ENCODE measurements around the gene HIF3A.

HIF3A gene

GRCh38 chr19:46296202-46296480 is 701 bp upstream of the HIF3A start:
- no peaks in the 10 kb centered on the region for H3K9me3 ChIP-seq (ENCODE audit: low read length)
- no peak overlapping the region for H3K4me3 ChIP-seq (ENCODE audit: low read depth in 1 of 2, low read length in 2 of 2)
- no peak overlapping the region for H3K27ac ChIP-seq (ENCODE audit: low read depth, low read length)
- no peaks in the 10 kb centered on the region for H3K27me3 ChIP-seq (ENCODE audit: control insufficient read depth in 1 of 2, insufficient read depth in 2 of 2, low read length in 2 of 2)
- H3K4me1 ChIP-seq (ENCODE audit: insufficient read depth, low read length) = peaks cover 33% of the 10 kb centered on the region
- H3K9ac ChIP-seq (ENCODE audit: low read length) = no peak overlapping the region
- H3K36me3 ChIP-seq (ENCODE audit: insufficient read depth, low read length) = no peaks in the 10 kb centered on the region

- Histone ChIP-seq H3K27ac (ENCODE audit: low read depth, low read length) (peak overlapping the region; percentile 97), H3K9ac (ENCODE audit: low read length) (peak overlapping the region; percentile 53), H3K4me3 (ENCODE audit: low read depth in 1 of 2, low read length in 2 of 2) (peak overlapping the region; percentile 44 to 81), H3K27me3 (ENCODE audit: control insufficient read depth in 1 of 2, insufficient read depth in 2 of 2, low read length in 2 of 2) (no peaks in the 10 kb centered on the region), H3K36me3 (ENCODE audit: insufficient read depth, low read length) (no peaks in the 10 kb centered on the region), H3K9me3 (ENCODE audit: low read length) (no peaks in the 10 kb centered on the region), H3K4me1 (ENCODE audit: insufficient read depth, low read length) (peaks cover 42% of the 10 kb centered on the region)
Observed at GRCh38 chr19:46297700-46298478, 1.0 kb downstream of the HIF3A start.

GRCh38 chr19:46298479-46299003 is 1.7 kb downstream of the HIF3A start:
- no peaks in the 10 kb centered on the region for H3K36me3 ChIP-seq (ENCODE audit: insufficient read depth, low read length)
- no peaks in the 10 kb centered on the region for H3K27me3 ChIP-seq (ENCODE audit: control insufficient read depth in 1 of 2, insufficient read depth in 2 of 2, low read length in 2 of 2)
- H3K27ac ChIP-seq (ENCODE audit: low read depth, low read length) = peak overlapping the region; percentile 97
- H3K9ac ChIP-seq (ENCODE audit: low read length) = peak overlapping the region; percentile 49
- no peaks in the 10 kb centered on the region for H3K9me3 ChIP-seq (ENCODE audit: low read length)
- H3K4me1 ChIP-seq (ENCODE audit: insufficient read depth, low read length) = peaks cover 49% of the 10 kb centered on the region
- H3K4me3 ChIP-seq (ENCODE audit: low read depth in 1 of 2, low read length in 2 of 2) = peak overlapping the region; percentile 44 to 81

- Histone ChIP-seq H3K4me3 (ENCODE audit: low read depth in 1 of 2, low read length in 2 of 2) (peak overlapping the region; percentile 44 to 81), H3K27ac (ENCODE audit: low read depth, low read length) (peak overlapping the region; percentile 97), H3K27me3 (ENCODE audit: control insufficient read depth in 1 of 2, insufficient read depth in 2 of 2, low read length in 2 of 2) (no peaks in the 10 kb centered on the region), H3K36me3 (ENCODE audit: insufficient read depth, low read length) (peaks cover 3% of the 10 kb centered on the region), H3K9ac (ENCODE audit: low read length) (peak overlapping the region; percentile 49), H3K4me1 (ENCODE audit: insufficient read depth, low read length) (peaks cover 52% of the 10 kb centered on the region), H3K9me3 (ENCODE audit: low read length) (no peaks in the 10 kb centered on the region)
Observed at GRCh38 chr19:46299004-46299509, 2.2 kb downstream of the HIF3A start.

- H3K4me1 ChIP-seq (ENCODE audit: insufficient read depth, low read length) = peaks cover 52% of the 10 kb centered on the region
- peak overlapping the region; percentile 97 for H3K27ac ChIP-seq (ENCODE audit: low read depth, low read length)
- no peaks in the 10 kb centered on the region for H3K27me3 ChIP-seq (ENCODE audit: control insufficient read depth in 1 of 2, insufficient read depth in 2 of 2, low read length in 2 of 2)
- H3K36me3 ChIP-seq (ENCODE audit: insufficient read depth, low read length) = peaks cover 7% of the 10 kb centered on the region
- H3K9ac ChIP-seq (ENCODE audit: low read length) = peak overlapping the region; percentile 49
- peak overlapping the region in 1 of 2 donors; percentile 81 for H3K4me3 ChIP-seq (ENCODE audit: low read depth in 1 of 2, low read length in 2 of 2)
- no peaks in the 10 kb centered on the region for H3K9me3 ChIP-seq (ENCODE audit: low read length)
Observed at GRCh38 chr19:46299695-46300094, 2.9 kb downstream of the HIF3A start.

- H3K4me1 ChIP-seq (ENCODE audit: insufficient read depth, low read length) = peaks cover 38% of the 10 kb centered on the region
- H3K9ac ChIP-seq (ENCODE audit: low read length) = peak overlapping the region; percentile 31
Observed at GRCh38 chr19:46303322-46303690, 6.5 kb downstream of the HIF3A start.

GRCh38 chr19:46303691-46304397 is 7.0 kb downstream of the HIF3A start:
- Histone ChIP-seq H3K4me3 (ENCODE audit: low read depth in 1 of 2, low read length in 2 of 2) (no peak overlapping the region), H3K9ac (ENCODE audit: low read length) (no peak overlapping the region), H3K4me1 (ENCODE audit: insufficient read depth, low read length) (peaks cover 38% of the 10 kb centered on the region), H3K36me3 (ENCODE audit: insufficient read depth, low read length) (peaks cover 36% of the 10 kb centered on the region), H3K9me3 (ENCODE audit: low read length) (no peaks in the 10 kb centered on the region), H3K27ac (ENCODE audit: low read depth, low read length) (peak overlapping the region; percentile 78), H3K27me3 (ENCODE audit: control insufficient read depth in 1 of 2, insufficient read depth in 2 of 2, low read length in 2 of 2) (no peaks in the 10 kb centered on the region)

More at GRCh38 chr19:46303322-46303690, 6.5 kb downstream of the HIF3A start:
- H3K4me3 ChIP-seq (ENCODE audit: low read depth in 1 of 2, low read length in 2 of 2) = no peak overlapping the region
- no peaks in the 10 kb centered on the region for H3K27me3 ChIP-seq (ENCODE audit: control insufficient read depth in 1 of 2, insufficient read depth in 2 of 2, low read length in 2 of 2)
- H3K27ac ChIP-seq (ENCODE audit: low read depth, low read length) = peak overlapping the region; percentile 78
- peaks cover 35% of the 10 kb centered on the region for H3K36me3 ChIP-seq (ENCODE audit: insufficient read depth, low read length)
- H3K9me3 ChIP-seq (ENCODE audit: low read length) = no peaks in the 10 kb centered on the region

- no peak overlapping the region for H3K9ac ChIP-seq (ENCODE audit: low read length)
- no peaks in the 10 kb centered on the region for H3K9me3 ChIP-seq (ENCODE audit: low read length)
- H3K27me3 ChIP-seq (ENCODE audit: control insufficient read depth in 1 of 2, insufficient read depth in 2 of 2, low read length in 2 of 2) = no peaks in the 10 kb centered on the region
- peaks cover 16% of the 10 kb centered on the region for H3K4me1 ChIP-seq (ENCODE audit: insufficient read depth, low read length)
- H3K27ac ChIP-seq (ENCODE audit: low read depth, low read length) = no peak overlapping the region
- H3K4me3 ChIP-seq (ENCODE audit: low read depth in 1 of 2, low read length in 2 of 2) = no peak overlapping the region
- peaks cover 48% of the 10 kb centered on the region for H3K36me3 ChIP-seq (ENCODE audit: insufficient read depth, low read length)
Observed at GRCh38 chr19:46306501-46306900, 9.7 kb downstream of the HIF3A start.

- Histone ChIP-seq H3K27me3 (ENCODE audit: control insufficient read depth in 1 of 2, insufficient read depth in 2 of 2, low read length in 2 of 2) (no peaks in the 10 kb centered on the region), H3K36me3 (ENCODE audit: insufficient read depth, low read length) (peaks cover 65% of the 10 kb centered on the region), H3K9me3 (ENCODE audit: low read length) (no peaks in the 10 kb centered on the region), H3K27ac (ENCODE audit: low read depth, low read length) (no peak overlapping the region), H3K9ac (ENCODE audit: low read length) (no peak overlapping the region), H3K4me1 (ENCODE audit: insufficient read depth, low read length) (peaks cover 4% of the 10 kb centered on the region), H3K4me3 (ENCODE audit: low read depth in 1 of 2, low read length in 2 of 2) (no peak overlapping the region)
Observed at GRCh38 chr19:46308510-46308909, 11.7 kb downstream of the HIF3A start.

- Histone ChIP-seq H3K4me1 (ENCODE audit: insufficient read depth, low read length) (no peaks in the 10 kb centered on the region), H3K27me3 (ENCODE audit: control insufficient read depth in 1 of 2, insufficient read depth in 2 of 2, low read length in 2 of 2) (no peaks in the 10 kb centered on the region), H3K4me3 (ENCODE audit: low read depth in 1 of 2, low read length in 2 of 2) (no peak overlapping the region), H3K9ac (ENCODE audit: low read length) (no peak overlapping the region), H3K36me3 (ENCODE audit: insufficient read depth, low read length) (peaks cover 62% of the 10 kb centered on the region), H3K9me3 (ENCODE audit: low read length) (no peaks in the 10 kb centered on the region), H3K27ac (ENCODE audit: low read depth, low read length) (no peak overlapping the region)
Observed at GRCh38 chr19:46309056-46309455, 12.2 kb downstream of the HIF3A start.

GRCh38 chr19:46311444-46311843 is 14.6 kb downstream of the HIF3A start:
- no peaks in the 10 kb centered on the region for H3K9me3 ChIP-seq (ENCODE audit: low read length)
- H3K4me1 ChIP-seq (ENCODE audit: insufficient read depth, low read length) = no peaks in the 10 kb centered on the region
- no peaks in the 10 kb centered on the region for H3K27me3 ChIP-seq (ENCODE audit: control insufficient read depth in 1 of 2, insufficient read depth in 2 of 2, low read length in 2 of 2)
- H3K9ac ChIP-seq (ENCODE audit: low read length) = no peak overlapping the region
- no peak overlapping the region for H3K4me3 ChIP-seq (ENCODE audit: low read depth in 1 of 2, low read length in 2 of 2)
- peaks cover 40% of the 10 kb centered on the region for H3K36me3 ChIP-seq (ENCODE audit: insufficient read depth, low read length)
- no peak overlapping the region for H3K27ac ChIP-seq (ENCODE audit: low read depth, low read length)
